Measurements from ENCODE around the gene DACH1. TPM values are rescaled to one million over a fixed set of nuclear protein-coding genes. Genes with fewer than 3 reads are reported as not detected.

The DACH1 gene
- total RNA-seq, 1 experiment from 2014 or later, result 0.31 TPM

GRCh38 chr13:71437704-71438103, 429.3 kb downstream of the DACH1 start:
- Mint-ChIP-seq H3K27ac (no peak overlapping the region), H3K27me3 (ENCODE audit: low read depth) (no peaks in the 10 kb centered on the region), H3K4me1 (no peaks in the 10 kb centered on the region), H3K36me3 (no peaks in the 10 kb centered on the region), H3K9me3 (no peaks in the 10 kb centered on the region), H3K4me3 (no peak overlapping the region)
- POLR2A ChIA-PET, result no interaction called here
- ATAC-seq (no peak), DNase-seq (ENCODE audit: low spot score) (no peak)
- TF ChIP-seq PRDM15 (CRISPR knock-in tag; IDR thresholded peaks at IDR 0.05) (no peak), CDX4 (CRISPR knock-in tag; IDR thresholded peaks at IDR 0.05; ENCODE audit: borderline replicate concordance) (no peak), SMAD3 (CRISPR knock-in tag; IDR thresholded peaks at IDR 0.05; ENCODE audit: borderline replicate concordance) (no peak), ZNF425 (CRISPR knock-in tag; conservative IDR thresholded peaks at IDR 0.05) (no peak), PREB (CRISPR knock-in tag; IDR thresholded peaks at IDR 0.05; ENCODE audit: borderline replicate concordance) (no peak), RELA (CRISPR knock-in tag; IDR thresholded peaks at IDR 0.05; ENCODE audit: borderline replicate concordance) (no peak)
- CTCF ChIA-PET, result no interaction called here

GRCh38 chr13:71430681-71431080, 436.3 kb downstream of the DACH1 start:
- H3K27ac Mint-ChIP-seq, result no peak overlapping the region
- CTCF ChIA-PET, result no interaction called here
- POLR2A ChIA-PET, result no interaction called here
- H3K4me1 Mint-ChIP-seq, result no peaks in the 10 kb centered on the region
- 0 out of 2 replicates have a peak, but pooled peaks cover 3% of the 10 kb centered on the region for H3K9me3 Mint-ChIP-seq
- H3K36me3 Mint-ChIP-seq, result no peaks in the 10 kb centered on the region
- no peak overlapping the region for H3K4me3 Mint-ChIP-seq
- no peaks in the 10 kb centered on the region for H3K27me3 Mint-ChIP-seq (ENCODE audit: low read depth)
- TF ChIP-seq HMGXB4 (CRISPR knock-in tag; IDR thresholded peaks at IDR 0.05) (no peak), ZNF416 (CRISPR knock-in tag; IDR thresholded peaks at IDR 0.05) (no peak), CREM (CRISPR knock-in tag; IDR thresholded peaks at IDR 0.05) (no peak), E2F1 (CRISPR knock-in tag; IDR thresholded peaks at IDR 0.05) (no peak), TP53 (CRISPR knock-in tag; IDR thresholded peaks at IDR 0.05) (no peak), TEAD1 (CRISPR knock-in tag; IDR thresholded peaks at IDR 0.05) (no peak), TCF7 (CRISPR knock-in tag; IDR thresholded peaks at IDR 0.05; ENCODE audit: low read depth) (no peak), NR3C1 (CRISPR knock-in tag; conservative IDR thresholded peaks at IDR 0.05; ENCODE audit: low read depth) (no peak), PRRX2 (CRISPR knock-in tag; IDR thresholded peaks at IDR 0.05) (no peak), GABPB1 (CRISPR knock-in tag; IDR thresholded peaks at IDR 0.05) (no peak)
- no peak for ATAC-seq
- no peak for DNase-seq (ENCODE audit: low spot score)
